GM04503 (cell line): ENCODE measurements around the gene ULK2.
"Not testable (repeated sequence)": the region's sequence is repeated elsewhere in the genome, so short reads cannot be mapped to it uniquely, and the experiment has no call there.

Experiments used
- DNase-seq: peaks from one replicate; pipeline ENCODE4 v3.0.0-alpha.2; 2012; ENCODE audit warnings: low read depth

The ULK2 gene

GRCh38 chr17:19865021-19865420 is 2.7 kb downstream of the ULK2 start:
- DNase-seq: no peak

GRCh38 chr17:19860647-19861177 is 7.0 kb downstream of the ULK2 start:
- DNase-seq: not testable (repeated sequence)

- DNase-seq: no peak
Observed at GRCh38 chr17:19857640-19858039, 10.1 kb downstream of the ULK2 start.

- DNase-seq: no peak
Observed at GRCh38 chr17:19833914-19834313, 33.8 kb downstream of the ULK2 start.

- no peak for DNase-seq
Observed at GRCh38 chr17:19830061-19830460, 37.7 kb downstream of the ULK2 start.

GRCh38 chr17:19812407-19812806 is 55.3 kb downstream of the ULK2 start:
- no peak for DNase-seq

GRCh38 chr17:19805006-19805405 is 62.7 kb downstream of the ULK2 start:
- peak; percentile 39 for DNase-seq

- no peak for DNase-seq
Observed at GRCh38 chr17:19800571-19800970, 67.2 kb downstream of the ULK2 start.

GRCh38 chr17:19799796-19800195 is 67.9 kb downstream of the ULK2 start:
- no peak for DNase-seq

- no peak for DNase-seq
Observed at GRCh38 chr17:19796457-19796856, 71.3 kb downstream of the ULK2 start.

GRCh38 chr17:19791918-19792550 is 75.7 kb downstream of the ULK2 start:
- DNase-seq: no peak

GRCh38 chr17:19787733-19788357 is 79.9 kb downstream of the ULK2 start:
- no peak for DNase-seq

GRCh38 chr17:19785854-19786253 is 81.9 kb downstream of the ULK2 start:
- DNase-seq: no peak

GRCh38 chr17:19781488-19782458 is 86.0 kb downstream of the ULK2 start:
- no peak for DNase-seq

- no peak for DNase-seq
Observed at GRCh38 chr17:19780846-19781245, 86.9 kb downstream of the ULK2 start.

GRCh38 chr17:19773534-19773933 is 94.2 kb downstream of the ULK2 start:
- no peak for DNase-seq

- no peak for DNase-seq
Observed at GRCh38 chr17:19771971-19772630, 95.6 kb downstream of the ULK2 start.

- no peak for DNase-seq
Observed at GRCh38 chr17:19770985-19771735, 96.6 kb downstream of the ULK2 start.

- peak; percentile 82 for DNase-seq
Observed at GRCh38 chr17:19769946-19770652, 97.6 kb downstream of the ULK2 start.

- DNase-seq: no peak
Observed at GRCh38 chr17:19768046-19768782, 99.5 kb downstream of the ULK2 start.
